CD4-positive, alpha-beta T cell (primary cell): ENCODE measurements around the gene CFAP45. TPM values are rescaled to one million over a fixed set of nuclear protein-coding genes. Genes with fewer than 3 reads are reported as not detected.
A peak's percentile ranks its signal among the peaks of the same experiment; 100 is the strongest.

Experiments used
- ATAC-seq: fragments of 200-7000 bp; cut with Tn5 transposase; one replicate; pipeline ENCODE4 v1.10.0; 2022; ENCODE audit warnings: mild to moderate bottlenecking; ENCODE audit not compliant: poor library complexity
- CTCF ChIA-PET: fragments of 350-600 bp; sonication (Branson Sonifier 250); formaldehyde crosslinking; loops from one replicate; lab custom pipeline; 2021; ENCODE audit warnings: antibody characterized with exemption, inconsistent platforms; lab: Charles Lee
- POLR2A ChIA-PET: fragments of 350-600 bp; sonication (Branson Sonifier 250); formaldehyde crosslinking; loops from one replicate; lab custom pipeline; 2021; ENCODE audit warnings: antibody characterized with exemption, inconsistent platforms; lab: Charles Lee
- DNase-seq, 14 experiments: peaks; one replicate each; pipeline ENCODE4 v3.0.0-alpha.2; 2013 to 2020; ENCODE audit warnings: mixed read lengths in 2 of 14
- H3K27ac ChIP-seq, 2 donors: one replicate each; pipeline versions ENCODE4 v1.5.1 to v1.7.0; 2013; ENCODE audit warnings: low read length in 2 of 2, low read depth in 1 of 2, mild to moderate bottlenecking in 1 of 2
- H3K27me3 ChIP-seq, 2 experiments: 1 replicate in 1 of 2; 2 replicates in 1 of 2; pipeline versions ENCODE4 v1.6.1 to v1.7.0; 2013; ENCODE audit warnings: low read length in 2 of 2, control low read depth in 1 of 2, mild to moderate bottlenecking in 1 of 2, moderate library complexity in 1 of 2; ENCODE audit not compliant: insufficient read depth in 2 of 2, control insufficient read depth in 1 of 2
- H3K36me3 ChIP-seq: one replicate; pipeline ENCODE4 v1.6.1; 2013; ENCODE audit warnings: low read length, control low read depth; ENCODE audit not compliant: insufficient read depth
- H3K4me1 ChIP-seq: one replicate; pipeline ENCODE4 v1.6.1; 2013; ENCODE audit warnings: low read length, control low read depth; ENCODE audit not compliant: insufficient read depth
- H3K4me3 ChIP-seq: one replicate; pipeline ENCODE4 v1.5.1; 2013; ENCODE audit warnings: mild to moderate bottlenecking, low read length, moderate library complexity
- H3K9me3 ChIP-seq, 2 experiments: 1 replicate in 1 of 2; 2 replicates in 1 of 2; pipeline versions ENCODE4 v1.6.1 to v1.7.0; 2013; ENCODE audit warnings: low read length in 2 of 2, mild to moderate bottlenecking in 2 of 2, control low read depth in 1 of 2, moderate library complexity in 1 of 2; ENCODE audit not compliant: control insufficient read depth in 1 of 2, insufficient read depth in 1 of 2
- H3K27ac Mint-ChIP-seq: one replicate; pipeline ENCODE4 v1.8.0; 2020; ENCODE audit warnings: mixed read lengths
- H3K27me3 Mint-ChIP-seq: one replicate; pipeline ENCODE4 v1.8.0; 2021; ENCODE audit warnings: mixed read lengths
- H3K36me3 Mint-ChIP-seq: one replicate; pipeline ENCODE4 v1.8.0; 2021; ENCODE audit warnings: low read depth, mixed read lengths
- H3K4me1 Mint-ChIP-seq: one replicate; pipeline ENCODE4 v1.8.0; 2021; ENCODE audit warnings: low read depth, mixed read lengths
- H3K4me3 Mint-ChIP-seq: one replicate; pipeline ENCODE4 v1.8.0; 2020; ENCODE audit warnings: mild to moderate bottlenecking, mixed read lengths
- H3K9me3 Mint-ChIP-seq: one replicate; pipeline ENCODE4 v1.8.0; 2020; ENCODE audit warnings: mixed read lengths
- CTCF ChIP-seq: fragments of 200-600 bp; IDR thresholded peaks from one replicate; pipeline ENCODE4 v1.8.0; 2022; ENCODE audit warnings: antibody characterized with exemption, mild to moderate bottlenecking
- intact Hi-C, 2 experiments: fragments of 100-400 bp; cut with DNase I in 1 of 2; cut with micrococcal nuclease in 1 of 2; formaldehyde crosslinking; loops; one replicate each; pipeline versions ENCODE4 v1.15.1 to v1.9.0; 2023 to 2025; cut with DNase I, micrococcal nuclease
- total RNA-seq, 174 experiments: library from RNA in 2 of 174; stranded (reverse) in 2 of 174; gene quantifications; one replicate each; pipeline ENCODE4 v1.2.3 and lab custom pipeline; 2021 to 2026

Gene CFAP45
- total RNA-seq, 2 experiments from 2014 or later: 8.4 to 9.0 TPM

GRCh38 chr1:159946242-159947187, 46.5 kb upstream of the CFAP45 start:
- H3K4me3 Mint-ChIP-seq: peak overlapping the region; percentile 23
- no peak overlapping the region for H3K27ac ChIP-seq
- peaks cover 42% of the 10 kb centered on the region for H3K27me3 Mint-ChIP-seq
- no peaks in the 10 kb centered on the region for H3K9me3 ChIP-seq
- H3K36me3 ChIP-seq: no peaks in the 10 kb centered on the region
- peaks cover 15% of the 10 kb centered on the region for H3K4me1 ChIP-seq
- ATAC-seq (no peak), DNase-seq (no peak)
- no peak overlapping the region for H3K4me3 ChIP-seq
- H3K27ac Mint-ChIP-seq: no peak overlapping the region
- no peak for TF ChIP-seq CTCF
- peaks cover 22 to 27% of the 10 kb centered on the region in 2 experiments for H3K27me3 ChIP-seq
- CTCF ChIA-PET: interaction anchor here (0.9 to 2.2 kb wide), 8 partner anchors 22 to 166 kb away, joined by 3 to 25 read pairs (median 7); partner anchors contain the start of genes DUSP23 and TAGLN2
- H3K9me3 Mint-ChIP-seq: no peaks in the 10 kb centered on the region
- no peaks in the 10 kb centered on the region for H3K36me3 Mint-ChIP-seq
- intact Hi-C loops: loop anchor here in 1 of 2 experiments (5.0 kb wide), 3 partner anchors 149 to 814 kb away; no protein-coding TSS in a partner anchor
- POLR2A ChIA-PET: interaction anchor here (1.0 to 1.6 kb wide), 6 partner anchors 9 to 61 kb away, joined by 3 to 7 read pairs (median 4); partner anchors contain the start of gene TAGLN2
- H3K4me1 Mint-ChIP-seq: peaks cover 10% of the 10 kb centered on the region

DNA sequence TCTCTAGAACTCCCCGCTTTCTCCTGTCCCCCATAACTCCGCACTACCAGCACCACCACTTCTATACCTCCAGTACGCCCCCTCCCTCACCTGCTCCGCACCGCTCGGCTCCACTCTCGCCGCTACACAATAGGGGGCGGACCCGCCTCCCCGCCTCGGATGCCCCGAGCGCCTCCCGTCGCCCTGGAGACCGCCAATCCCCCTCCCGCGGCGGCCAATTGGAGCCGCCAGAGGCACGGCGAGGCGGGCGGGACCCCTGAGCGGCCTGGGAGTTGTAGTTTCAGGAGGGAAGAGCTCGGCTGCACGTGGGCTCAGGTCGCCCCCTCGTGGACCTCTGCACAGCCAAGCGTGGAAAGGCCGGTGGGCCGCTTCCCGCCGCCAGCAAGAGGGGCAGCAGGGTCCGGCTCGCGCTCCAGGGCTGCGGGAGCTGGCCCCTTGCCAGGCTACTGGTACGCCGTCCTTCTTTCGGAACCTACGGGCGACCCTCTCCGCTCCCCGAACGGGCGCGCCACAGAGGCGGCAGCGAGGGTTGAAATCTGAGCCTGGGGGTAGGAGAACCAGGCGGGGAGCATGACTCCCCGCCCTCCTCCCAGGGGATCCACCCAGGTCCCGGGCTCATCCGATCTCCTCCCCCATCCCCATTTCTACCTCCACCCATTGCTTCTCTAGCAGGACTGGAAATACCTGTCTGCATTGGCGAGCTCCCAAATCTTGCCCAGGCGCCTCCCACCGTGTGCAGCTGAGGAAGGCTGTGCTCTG, 45.7 kb upstream of the CFAP45 start, which contains the start of gene IGSF9:
IGSF9 (minus strand) TSS at position 131 of the 759 bp plus-strand sequence. CDS start 2,159 bp downstream, outside the sequence.
- Histone ChIP-seq H3K4me1 (peaks cover 15% of the 10 kb centered on the region), H3K4me3 (peak within 1 kb of the TSS; percentile 46), H3K27me3 (peaks cover 22 to 26% of the 10 kb centered on the region in 2 experiments), H3K27ac (no peak within 1 kb of the TSS), H3K36me3 (no peaks in the 10 kb centered on the region), H3K9me3 (no peaks in the 10 kb centered on the region)
- ATAC-seq (peak; percentile 97), DNase-seq (peak; percentile 53 to 89 (median 72))
- H3K4me1 Mint-ChIP-seq: peaks cover 10% of the 10 kb centered on the region
- intact Hi-C loops: loop anchor here (1.0 to 5.0 kb wide), 4 partner anchors 147 to 813 kb away; no protein-coding TSS in a partner anchor
- peak; percentile 63 for TF ChIP-seq CTCF
- ChIA-PET POLR2A (interaction anchor here (1.0 to 1.6 kb wide), 7 partner anchors 9 to 62 kb away, joined by 3 to 7 read pairs (median 4); partner anchors contain the start of gene TAGLN2), CTCF (interaction anchor here (0.9 to 2.2 kb wide), 8 partner anchors 21 to 165 kb away, joined by 3 to 25 read pairs (median 7); partner anchors contain the start of genes DUSP23 and TAGLN2)
- H3K27ac Mint-ChIP-seq: no peak within 1 kb of the TSS
- peaks cover 42% of the 10 kb centered on the region for H3K27me3 Mint-ChIP-seq
- H3K36me3 Mint-ChIP-seq: no peaks in the 10 kb centered on the region
- peak within 1 kb of the TSS; percentile 62 for H3K4me3 Mint-ChIP-seq
- no peaks in the 10 kb centered on the region for H3K9me3 Mint-ChIP-seq
